GM18502 (cell line): ENCODE measurements around the gene RCSD1.

ENCODE experiments used
- ATAC-seq: cut with Tn5 transposase; IDR thresholded peaks from one replicate; pipeline ENCODE4 v1.9.1; 2021; ENCODE audit warnings: mild to moderate bottlenecking; ENCODE audit not compliant: unreplicated experiment, poor library complexity

Gene RCSD1

GRCh38 chr1:167617153-167618147, 12.6 kb upstream of the RCSD1 start:
- peak; percentile 81 for ATAC-seq

GRCh38 chr1:167618366-167618765, 11.7 kb upstream of the RCSD1 start:
- ATAC-seq: no peak

- ATAC-seq: no peak
Observed at GRCh38 chr1:167618789-167619188, 11.2 kb upstream of the RCSD1 start.

GRCh38 chr1:167620002-167620401, 10.0 kb upstream of the RCSD1 start:
- no peak for ATAC-seq

- no peak for ATAC-seq
Observed at GRCh38 chr1:167621780-167622313, 8.2 kb upstream of the RCSD1 start.

GRCh38 chr1:167623951-167624350, 6.1 kb upstream of the RCSD1 start:
- ATAC-seq: no peak

- ATAC-seq: no peak
Observed at GRCh38 chr1:167625040-167625823, 4.8 kb upstream of the RCSD1 start.

GRCh38 chr1:167627615-167627864, 2.5 kb upstream of the RCSD1 start:
- peak; percentile 16 for ATAC-seq

GRCh38 chr1:167627865-167628641, 2.0 kb upstream of the RCSD1 start:
- peak; percentile 73 for ATAC-seq

- no peak for ATAC-seq
Observed at GRCh38 chr1:167628741-167629515, 1.1 kb upstream of the RCSD1 start.

- ATAC-seq: no peak
Observed at GRCh38 chr1:167630568-167631385, 745 bp downstream of the RCSD1 start.

GRCh38 chr1:167631386-167631935, 1.4 kb downstream of the RCSD1 start:
- no peak for ATAC-seq

- peak; percentile 23 for ATAC-seq
Observed at GRCh38 chr1:167631936-167632614, 2.0 kb downstream of the RCSD1 start.

- no peak for ATAC-seq
Observed at GRCh38 chr1:167633258-167633944, 3.4 kb downstream of the RCSD1 start.

- ATAC-seq: no peak
Observed at GRCh38 chr1:167634435-167634834, 4.4 kb downstream of the RCSD1 start.

GRCh38 chr1:167635156-167635648, 5.2 kb downstream of the RCSD1 start:
- no peak for ATAC-seq

- ATAC-seq: no peak
Observed at GRCh38 chr1:167635941-167636340, 5.9 kb downstream of the RCSD1 start.
